GM19351 (cell line): ENCODE data around the gene SH3TC2.
"Not testable (repeated sequence)": the region's sequence is repeated elsewhere in the genome, so short reads cannot be mapped to it uniquely, and the experiment has no call there.

Experiments
- ATAC-seq: cut with Tn5 transposase; IDR thresholded peaks from one replicate; pipeline ENCODE4 v1.9.1; 2021; ENCODE audit warnings: mild to moderate bottlenecking, moderate library complexity; ENCODE audit not compliant: unreplicated experiment

SH3TC2 gene

DNA sequence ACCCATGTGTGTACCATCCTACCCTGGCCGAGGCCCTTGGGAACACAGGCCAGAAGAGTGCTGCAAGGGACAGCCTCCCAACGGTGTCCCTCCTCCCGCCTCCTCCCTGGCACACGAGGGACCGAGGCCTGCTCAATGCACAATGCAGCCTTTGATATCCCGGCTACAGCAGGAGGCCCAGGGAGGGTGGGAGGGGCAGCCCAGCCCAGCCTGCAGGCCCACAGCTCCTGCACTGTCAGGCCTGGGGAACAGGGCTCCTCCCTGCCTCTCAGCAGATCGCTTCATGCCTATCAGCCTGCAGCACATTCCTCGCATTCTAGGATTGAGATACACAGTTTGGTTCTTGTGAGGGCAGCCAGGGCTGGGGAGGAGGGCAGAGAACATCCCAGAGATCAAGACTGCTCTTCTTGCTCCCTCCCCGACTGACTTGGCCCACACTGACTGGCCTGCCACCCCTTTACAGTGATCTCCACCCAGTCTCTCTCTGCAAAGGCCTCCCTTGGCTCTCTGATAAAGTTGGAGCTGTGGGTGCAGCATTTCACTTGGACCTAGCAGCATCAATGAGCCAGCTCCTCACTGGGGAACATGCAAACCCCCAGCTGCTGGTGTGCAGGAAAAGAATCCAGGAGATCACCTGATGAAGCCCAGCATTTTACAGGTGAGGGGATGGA is at the start of gene SH3TC2:
Gene SH3TC2, minus strand, starts transcription at position 46 of the 671 bp plus-strand sequence. Its CDS starts 40 bp downstream, at position 6.
- no peak for ATAC-seq

DNA sequence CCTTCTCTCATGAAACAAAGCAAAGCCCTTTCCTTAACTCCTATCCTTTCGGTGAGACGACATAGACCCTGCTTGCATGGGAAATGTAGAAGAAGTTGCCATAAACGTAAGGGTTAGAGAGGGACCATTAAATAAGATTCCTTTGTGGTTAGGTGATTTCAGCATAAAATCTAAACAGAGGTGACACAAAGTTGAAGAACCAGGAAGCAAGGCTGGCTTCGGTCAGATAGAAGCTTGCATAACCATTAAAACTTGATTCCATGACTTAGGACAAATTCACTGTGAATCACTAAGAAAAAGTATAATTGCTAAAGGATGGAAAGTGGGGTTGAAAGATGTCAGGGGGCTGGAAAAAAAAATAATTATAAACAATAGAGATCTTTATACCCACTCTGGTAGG is 47.5 kb upstream of the SH3TC2 start:
- no peak for ATAC-seq

DNA sequence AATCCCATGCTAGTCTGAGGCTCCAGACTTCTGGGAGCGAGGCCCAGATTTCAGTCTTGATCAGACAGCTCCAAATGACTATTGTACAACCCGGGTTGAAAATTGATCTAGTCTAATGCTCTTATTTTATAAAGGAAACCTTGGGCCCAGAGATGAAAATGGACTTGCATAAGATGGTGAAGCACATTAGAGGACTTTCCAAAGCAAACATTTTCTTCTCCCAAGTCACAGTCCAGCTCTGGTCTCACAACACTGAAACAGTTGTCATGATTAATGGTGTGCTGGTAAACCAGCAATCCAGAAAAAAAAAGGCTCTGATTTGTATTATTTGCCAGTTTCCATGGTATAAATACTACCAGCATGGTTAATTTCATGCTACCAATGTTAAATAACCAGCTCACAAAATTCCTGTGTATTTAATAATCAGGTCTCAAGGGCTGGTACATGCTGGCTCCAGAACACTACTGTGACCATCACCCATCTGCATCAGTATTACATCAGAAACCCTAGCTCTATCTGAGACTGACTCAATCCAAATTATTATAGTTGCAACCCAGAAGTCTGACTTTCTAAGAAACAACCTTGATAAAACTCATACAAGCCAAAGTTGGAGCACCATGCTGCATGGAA is 45.9 kb upstream of the SH3TC2 start:
- ATAC-seq: no peak

DNA sequence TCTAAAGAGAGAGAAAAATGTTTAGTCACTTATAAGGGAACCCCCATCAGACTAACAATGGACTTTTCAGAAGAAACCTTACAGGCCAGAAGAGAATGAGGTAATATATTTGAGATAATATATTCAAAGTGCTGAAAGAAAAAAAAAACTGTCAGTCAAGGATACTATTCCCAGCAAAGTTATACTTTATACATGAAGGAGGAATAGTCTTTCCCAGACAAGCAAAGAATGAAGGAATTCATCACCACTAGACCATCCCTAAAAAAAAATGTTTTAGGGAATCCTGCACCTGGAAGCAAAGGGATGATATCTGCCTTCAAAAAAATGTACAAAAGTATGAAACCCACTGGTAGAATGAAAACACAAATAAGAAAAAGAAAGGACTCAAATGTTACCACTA is 37.5 kb upstream of the SH3TC2 start:
- ATAC-seq: no peak

DNA sequence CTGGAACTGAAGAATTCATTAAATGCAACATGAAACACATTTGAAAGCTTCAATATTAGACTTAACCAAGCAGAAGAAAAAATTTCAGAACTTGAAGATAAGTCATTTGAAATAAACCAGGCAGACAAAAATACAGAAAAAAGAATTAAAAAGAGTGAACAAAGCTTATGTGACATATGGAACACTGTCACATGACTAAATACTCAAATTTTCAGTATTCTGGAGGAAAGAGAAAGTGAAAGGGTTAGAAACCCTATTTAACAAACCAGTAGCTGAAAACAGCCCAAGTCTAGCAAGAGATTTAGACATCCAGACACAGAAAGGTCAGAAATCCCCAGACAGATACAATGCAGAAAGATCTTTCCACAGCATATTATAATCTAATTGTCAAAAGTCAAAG is 37.1 kb upstream of the SH3TC2 start:
- ATAC-seq: no peak

DNA sequence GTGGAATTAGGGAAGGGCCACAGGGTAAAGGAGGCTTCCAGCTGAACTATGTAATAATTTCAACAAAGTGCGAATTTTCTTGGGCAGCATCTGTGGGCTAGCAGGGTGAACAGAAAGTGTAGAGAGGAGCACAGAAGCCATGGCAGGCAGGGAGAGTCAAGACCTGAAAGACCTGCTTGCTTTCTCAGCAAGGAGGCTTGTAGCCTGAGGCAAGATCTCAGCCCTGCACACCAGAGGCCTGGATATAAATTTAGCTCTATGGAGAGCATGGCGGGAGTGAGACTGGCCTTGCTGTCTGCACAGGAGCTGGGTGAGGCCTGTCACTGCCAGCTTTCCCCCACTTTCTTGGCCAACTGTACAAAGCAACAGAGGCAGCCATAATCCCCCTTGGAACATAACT is 32.1 kb upstream of the SH3TC2 start:
- no peak for ATAC-seq

DNA sequence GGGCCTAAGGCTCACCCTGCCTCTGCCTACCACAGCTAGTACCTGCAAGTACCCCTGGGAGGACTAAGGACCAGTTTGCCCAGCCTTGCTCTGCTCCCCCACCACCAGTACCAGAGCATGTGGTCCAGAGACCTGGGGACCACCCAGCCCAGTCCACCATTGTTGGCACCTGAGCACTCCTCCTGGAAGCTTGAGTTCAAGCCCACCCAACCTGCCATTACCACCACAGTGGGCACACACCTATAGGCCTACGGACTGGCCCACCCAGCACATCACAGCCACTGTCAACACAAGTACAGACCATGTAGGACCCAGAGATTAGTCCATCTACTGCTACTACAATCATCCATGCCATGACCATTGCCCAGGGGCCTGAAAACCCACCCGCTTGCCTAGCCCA is 30.8 kb upstream of the SH3TC2 start:
- no peak for ATAC-seq

DNA sequence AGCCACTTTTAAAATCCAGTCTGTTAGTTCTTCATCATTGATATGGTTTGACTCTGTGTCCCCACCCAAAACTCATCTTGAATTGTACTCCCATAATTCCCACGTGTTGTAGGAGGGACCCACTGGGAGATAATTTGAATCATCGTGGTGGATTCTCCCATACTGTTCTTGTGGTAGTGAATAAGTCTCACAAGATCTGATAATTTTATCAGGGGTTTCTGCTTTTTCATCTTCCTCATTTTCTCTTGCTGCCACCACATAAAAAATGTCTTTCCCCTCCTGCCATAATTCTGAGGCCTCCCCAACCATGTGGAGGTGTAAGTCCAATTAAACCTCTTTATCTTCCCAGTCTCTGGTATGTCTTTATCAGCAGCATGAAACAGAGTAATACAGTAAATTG is 26.9 kb upstream of the SH3TC2 start:
- no peak for ATAC-seq

DNA sequence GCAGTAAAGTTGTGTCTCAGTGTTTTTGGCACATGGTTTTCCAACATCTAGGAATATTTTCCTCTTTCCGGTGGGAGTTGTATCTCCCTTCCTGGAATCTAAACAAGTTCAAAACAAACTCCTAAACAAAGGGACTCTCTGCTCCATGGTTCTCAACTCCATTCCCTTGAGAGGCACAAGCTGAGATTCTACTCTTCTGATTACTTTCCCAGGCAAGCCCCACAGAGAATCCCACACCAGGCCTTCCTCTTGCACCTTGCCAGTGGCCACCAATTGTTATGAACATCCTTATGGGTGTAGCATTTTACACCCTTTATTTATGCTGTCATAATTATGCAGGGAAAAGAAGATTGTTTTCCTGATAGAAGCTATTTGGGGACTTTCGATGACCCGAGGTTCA is 25.8 kb upstream of the SH3TC2 start:
- no peak for ATAC-seq

DNA sequence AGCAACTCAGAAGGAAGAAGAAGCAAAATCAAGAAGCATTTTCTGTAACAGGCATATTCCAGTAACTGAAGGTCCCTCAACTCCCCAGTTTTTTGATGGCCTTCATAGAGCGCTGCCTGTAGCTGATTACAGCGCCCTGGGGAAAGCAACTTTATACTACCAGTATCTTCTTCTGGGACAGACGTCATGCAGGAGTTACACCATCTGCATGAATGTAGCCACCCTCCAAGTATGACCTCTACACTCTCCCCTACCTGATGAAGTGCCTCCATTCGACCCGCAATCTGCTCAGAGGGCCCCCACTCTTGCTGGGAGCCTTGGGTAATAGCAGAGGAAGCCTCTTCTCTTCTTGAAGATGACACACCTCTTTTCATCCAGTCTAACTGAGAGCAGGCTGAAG is 21.0 kb upstream of the SH3TC2 start:
- ATAC-seq: no peak

DNA sequence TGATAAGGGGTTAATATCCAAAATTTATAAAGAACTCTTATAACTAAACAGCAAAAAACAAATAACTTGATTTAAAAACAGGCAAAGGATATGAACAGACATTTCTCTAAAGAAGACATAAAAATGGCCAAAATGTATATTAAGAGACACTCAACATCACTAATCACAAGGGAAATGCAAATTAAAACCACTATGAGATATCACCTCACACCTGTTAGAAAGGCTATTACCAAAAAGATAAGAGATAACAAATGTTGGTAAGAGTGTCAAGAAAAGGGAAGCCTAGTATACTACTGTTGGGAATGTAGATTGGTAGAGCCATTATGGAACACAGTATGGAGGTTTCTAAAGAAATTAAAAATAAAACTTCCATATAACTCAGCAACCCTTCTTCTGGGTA is 19.4 kb upstream of the SH3TC2 start:
- ATAC-seq: no peak

DNA sequence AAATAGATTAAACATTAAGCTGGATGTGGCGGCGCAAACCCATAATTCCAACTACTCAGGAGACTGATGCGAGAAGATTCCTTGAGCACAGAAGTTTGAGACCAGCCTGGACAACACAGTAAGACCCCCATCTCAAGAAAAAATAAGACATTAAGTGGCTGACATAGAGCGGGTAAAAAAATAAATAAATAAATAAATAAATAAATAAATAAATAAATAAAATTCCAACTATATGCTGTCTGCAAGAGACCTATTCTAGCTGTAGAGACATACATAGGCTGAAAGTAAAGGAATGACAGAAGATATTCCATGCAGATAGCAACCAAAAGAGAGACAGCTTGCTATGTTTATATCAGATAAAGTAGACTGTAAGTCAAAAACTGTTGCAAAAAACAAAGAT is 17.4 kb upstream of the SH3TC2 start:
- ATAC-seq: no peak

DNA sequence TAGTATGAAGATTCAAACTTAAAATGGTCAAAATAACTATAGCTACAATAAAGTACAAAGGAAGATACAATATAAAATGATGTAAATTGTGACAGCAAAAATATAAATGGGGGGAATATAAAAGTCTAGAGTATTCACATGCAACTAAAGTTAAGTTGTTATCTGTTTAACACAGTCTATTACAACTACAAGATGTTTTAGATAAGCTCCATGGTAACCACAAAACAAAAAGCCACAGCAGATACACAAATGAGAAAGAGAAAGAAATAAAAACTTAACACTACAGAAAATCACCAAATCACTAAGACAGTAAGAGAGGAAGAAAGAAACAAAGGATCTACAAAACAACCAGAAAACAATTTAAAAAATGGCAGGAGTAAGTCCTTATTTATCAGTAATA is 17.0 kb upstream of the SH3TC2 start:
- ATAC-seq: no peak

DNA sequence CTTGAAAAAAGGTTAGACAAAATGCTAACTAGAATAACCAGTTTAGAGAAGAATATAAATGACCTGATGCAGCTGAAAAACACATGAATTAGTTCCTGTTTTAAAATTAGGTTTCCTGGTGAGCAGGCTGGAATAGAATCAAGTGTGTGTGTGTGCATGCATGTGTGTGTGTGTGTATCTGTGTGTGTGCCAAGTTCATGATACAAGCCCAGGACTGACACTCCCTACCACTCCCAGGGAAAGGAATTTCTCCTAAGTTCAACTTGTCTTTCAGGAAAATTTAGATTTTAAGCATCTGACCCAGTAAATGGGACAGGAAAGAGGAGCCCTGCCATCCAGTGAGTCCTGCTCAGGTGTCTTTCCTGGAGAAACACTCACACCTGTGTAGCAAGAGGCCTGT is 11.2 kb upstream of the SH3TC2 start:
- ATAC-seq: not testable (repeated sequence)

DNA sequence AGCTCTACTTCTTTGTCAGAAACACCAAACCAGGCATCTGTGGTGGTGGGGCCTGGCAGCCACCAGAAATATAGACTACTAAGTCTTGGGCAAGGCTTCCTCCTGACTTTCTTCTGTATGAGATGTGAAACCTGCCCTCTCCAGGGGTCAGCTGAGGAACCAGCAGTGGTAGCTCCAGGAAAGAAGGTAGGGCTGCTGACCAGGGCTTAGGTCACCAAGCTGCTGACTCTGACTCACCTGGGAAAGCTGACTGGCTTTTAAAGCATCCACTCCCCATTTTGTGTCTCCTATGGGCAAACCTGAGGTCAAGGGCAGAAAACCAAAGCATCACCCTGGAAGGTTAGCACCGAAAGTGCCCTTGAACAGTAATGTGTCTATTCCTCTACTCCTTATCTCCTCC is 10.4 kb upstream of the SH3TC2 start:
- ATAC-seq: no peak

DNA sequence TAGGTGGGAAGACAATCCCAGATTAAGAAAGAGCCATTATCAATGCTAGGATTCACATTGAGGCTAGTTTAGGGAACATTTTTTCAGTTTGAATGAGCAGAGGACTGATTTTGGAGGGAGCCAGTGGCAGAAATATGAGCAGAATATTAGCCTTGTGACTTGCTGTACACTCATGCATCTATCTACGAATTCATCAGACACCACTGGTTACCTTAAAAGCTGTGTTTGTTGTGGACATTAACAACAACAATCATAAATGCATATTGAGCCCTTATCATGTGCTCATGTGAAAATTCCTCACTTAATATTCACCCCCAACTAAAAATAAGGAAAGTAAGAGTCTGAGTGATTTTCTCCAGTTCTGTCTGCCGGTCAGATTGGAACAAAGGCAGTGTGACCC is 9.9 kb upstream of the SH3TC2 start:
- no peak for ATAC-seq

DNA sequence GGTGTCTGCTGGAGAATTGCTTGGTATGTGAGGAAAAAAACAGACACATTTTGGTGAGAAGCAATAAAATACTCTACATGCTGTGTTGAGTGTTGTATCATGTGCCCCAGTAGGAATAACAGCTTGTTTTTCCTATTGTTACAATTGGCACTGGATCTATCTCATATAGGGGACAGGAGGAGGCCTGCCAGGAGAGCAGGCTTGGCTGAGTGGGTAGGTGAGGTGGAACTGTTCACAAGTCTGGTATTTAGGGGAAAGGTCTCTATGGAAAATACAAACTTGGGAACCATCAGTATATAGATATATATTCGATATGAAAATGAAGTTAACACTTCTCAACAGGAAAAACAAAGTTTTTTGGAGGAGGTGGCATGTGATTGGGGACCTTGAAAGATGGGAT is 9.5 kb upstream of the SH3TC2 start:
- ATAC-seq: no peak

DNA sequence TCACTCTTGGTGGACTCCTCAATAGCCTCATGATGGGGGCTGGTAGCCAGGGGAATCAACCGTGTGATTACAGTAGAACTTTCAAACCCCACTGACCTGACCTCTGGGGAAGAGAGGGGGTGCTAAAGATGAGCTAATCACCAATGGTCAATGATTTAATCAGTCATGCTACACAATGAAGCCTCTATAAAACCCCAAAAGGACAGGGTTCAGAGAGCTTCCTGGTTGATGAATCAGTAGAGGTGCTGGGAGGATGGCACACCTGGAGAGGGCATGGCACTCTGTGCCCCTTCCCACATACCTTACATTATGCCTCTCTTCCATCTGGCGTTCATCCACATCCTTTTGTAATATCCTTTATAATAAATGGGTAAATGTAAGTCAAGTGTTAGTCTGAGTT is 8.9 kb upstream of the SH3TC2 start:
- no peak for ATAC-seq

DNA sequence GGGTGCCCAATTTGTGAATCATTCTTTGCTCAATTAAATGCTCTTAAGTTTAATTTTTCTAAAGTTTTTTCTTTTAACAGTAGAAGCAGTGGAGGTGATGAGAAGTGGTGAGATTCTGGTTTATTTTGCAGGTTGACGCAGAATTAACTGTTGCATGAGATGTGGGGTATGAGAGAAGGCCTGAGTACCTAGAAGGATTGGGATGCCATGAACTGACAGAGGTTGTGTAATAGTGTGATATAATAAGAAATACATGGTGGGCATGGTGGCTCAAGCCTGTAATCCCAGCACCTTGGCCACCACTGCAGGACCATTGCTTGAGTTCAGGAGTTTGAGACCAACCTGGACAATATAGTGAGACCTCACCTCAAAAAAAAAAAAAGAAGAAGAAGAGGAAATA is 8.4 kb upstream of the SH3TC2 start:
- no peak for ATAC-seq

DNA sequence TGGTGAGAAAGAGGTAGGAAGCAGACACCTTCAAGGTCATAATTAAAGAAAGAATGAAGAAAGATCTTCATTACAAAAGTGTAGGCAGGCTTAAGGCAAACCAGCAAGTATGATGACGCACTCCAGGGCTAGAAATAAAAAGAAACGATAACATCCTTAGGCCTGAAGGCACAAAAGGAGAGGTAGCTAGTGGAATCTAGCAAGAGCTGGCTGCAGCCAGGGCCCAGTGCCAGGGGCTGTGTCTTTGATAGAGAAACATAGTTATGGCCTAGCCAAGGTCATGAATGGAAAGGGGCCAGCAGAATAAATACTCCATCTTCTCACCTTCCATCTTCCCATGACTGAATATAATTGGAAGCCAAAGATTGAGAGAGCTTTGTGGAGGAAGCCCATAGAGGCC is 6.8 kb upstream of the SH3TC2 start:
- no peak for ATAC-seq

DNA sequence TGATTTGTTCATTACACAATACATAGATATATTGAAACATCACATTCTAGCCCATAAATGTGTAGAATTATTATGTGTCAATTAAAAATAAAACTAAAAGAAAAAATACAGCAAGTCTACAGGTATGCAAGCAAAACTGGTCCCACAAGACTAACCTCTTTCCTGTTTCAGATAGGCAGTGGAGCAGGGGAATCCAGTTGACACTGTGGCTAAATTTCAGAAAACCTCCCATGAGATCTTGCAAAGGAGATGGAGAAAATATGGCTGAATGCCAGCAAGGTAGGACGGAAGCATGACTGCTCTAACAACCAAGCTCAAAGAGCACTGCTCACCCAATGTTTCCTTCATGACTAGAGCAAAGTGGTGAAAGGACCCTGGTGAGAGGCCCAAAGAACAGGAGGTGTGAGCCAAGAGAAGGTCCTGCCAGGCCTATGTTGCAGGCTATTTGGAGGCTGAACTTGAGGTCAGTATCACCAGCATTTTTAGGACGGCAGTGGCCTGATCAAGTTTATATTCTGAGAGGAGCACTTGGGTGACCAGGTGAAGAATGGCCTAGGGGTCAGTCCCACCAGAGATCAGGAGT is 1.1 kb upstream of the SH3TC2 start:
- no peak for ATAC-seq

DNA sequence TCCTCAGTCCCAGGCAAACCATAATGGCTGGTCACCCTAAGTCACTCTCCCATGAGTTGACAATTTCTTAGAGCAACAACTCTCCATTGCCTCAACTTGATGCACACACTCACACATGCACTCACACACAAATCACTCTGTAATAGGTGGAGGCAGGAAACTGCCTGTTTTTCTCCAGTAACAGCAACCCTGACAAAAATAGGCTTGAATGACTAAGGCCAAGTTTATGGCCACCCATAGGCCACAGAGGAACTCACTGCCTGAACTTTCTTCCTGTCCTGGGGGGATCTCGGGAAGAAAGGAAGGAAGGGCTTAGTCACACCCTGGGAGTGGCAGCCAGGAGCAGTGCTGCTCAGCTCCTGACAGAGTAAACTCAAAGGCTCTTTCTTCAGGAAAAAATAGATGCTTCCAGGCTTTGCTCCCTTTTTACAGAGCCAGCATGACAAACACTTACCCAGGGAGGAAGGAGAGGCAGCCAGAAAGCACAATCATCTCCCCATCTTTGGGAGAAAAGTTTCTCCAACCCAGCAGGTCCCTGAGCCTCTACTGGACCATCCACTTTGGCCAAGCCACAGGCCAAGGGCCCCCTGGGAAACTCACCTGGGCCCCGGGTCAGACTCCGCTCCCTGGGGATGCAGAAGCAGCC is 368 bp downstream of the SH3TC2 start:
- no peak for ATAC-seq
